Pancreas (tissue), 10 donors: ENCODE data around the gene FIGLA. TPM values are rescaled to one million over a fixed set of nuclear protein-coding genes. Genes with fewer than 3 reads are reported as not detected.

ENCODE experiments used
- ATAC-seq, 4 donors: fragments of 200-7000 bp; cut with Tn5 transposase; one replicate each; pipeline versions ENCODE4 v1.8.0 to v1.9.1; 2020; ENCODE audit warnings: mild to moderate bottlenecking in 4 of 4, moderate library complexity in 4 of 4
- DNase-seq, 6 donors: peaks; one replicate each; pipeline ENCODE4 v3.0.0-alpha.2; 2020
- FAIRE-seq: peaks from 2 replicates; lab custom pipeline; 2012; peaks lifted over from hg19 to GRCh38; lab: Jason Lieb, UNC
- H3K27ac ChIP-seq, 4 donors: fragments of 200-600 bp; sonication (generic); 1 replicate in 3 of 4; 2 replicates in 1 of 4; pipeline versions ENCODE4 v1.5.0 to v1.8.0; 2020
- H3K27me3 ChIP-seq, 4 donors: fragments of 200-600 bp; one replicate each; pipeline ENCODE4 v1.8.0; 2021
- H3K36me3 ChIP-seq, 3 donors: fragments of 200-600 bp; sonication (generic) in 1 of 3; one replicate each; pipeline versions ENCODE4 v1.5.0 to v1.8.0; 2020 to 2021
- H3K4me1 ChIP-seq, 3 donors: fragments of 200-600 bp; one replicate each; pipeline ENCODE4 v1.8.0; 2021
- H3K4me3 ChIP-seq, 4 donors: fragments of 200-600 bp; sonication (generic) in 2 of 4; one replicate each; pipeline versions ENCODE4 v1.5.0 to v1.8.0; 2020 to 2021
- H3K9me3 ChIP-seq, 4 donors: fragments of 200-600 bp; one replicate each; pipeline ENCODE4 v1.8.0; 2021
- WGBS, 2 donors: extraction: QIAGEN DNeasy Blood & Tissue Kit; methylation state at CpG; one replicate each; pipeline ENCODE4 v1.1.7; 2013; 5-methylcytosine and 5-hydroxymethylcytosine counted together
- intact Hi-C, 3 donors: fragments of 100-400 bp; cut with DNase I; formaldehyde crosslinking; loops; one replicate each; pipeline versions ENCODE4 v1.11.1 to v1.14.2; 2022
- polyA plus RNA-seq, 2 donors: library from polyadenylated mRNA; stranded (reverse); fragments of 200-250 nt; gene quantifications; one replicate each; pipeline ENCODE4 v1.2.3, GENCODE V29; 2013
- total RNA-seq, 6 donors: library from RNA; stranded (reverse); fragmentation: NEBNext Ultra II Directional in 4 of 6; extraction: Animal tissue kit (Norgen Biotek cat#: 25700) in 4 of 6; gene quantifications; one replicate each; pipeline versions ENCODE4 v1.2.1 to v1.2.4, GENCODE V29; 2021 to 2023
- TF ChIP-seq, protein P1 (sequence below), 4 donors: fragments of 200-600 bp; sonication (generic) in 3 of 4; IDR thresholded peaks; one replicate each; pipeline versions ENCODE4 v1.5.0 to v1.8.0; 2021; ENCODE audit warnings: antibody characterized with exemption in 4 of 4
- donor health status: healthy with polysubstance abuse.
- donor health status: DM: no; HTN: no; CAD: no; lungs with moderate emphysema.
- donor health status: DM: no; HTN: no; CAD: no.
- donor health status: control.
- donor health status: control.
- donor health status: Bipolar disorder and iron deficiency.
- donor health status: DM: yes; HTN: yes; CAD: no.
- donor health status: DM: no; HTN: no; CAD: no.
- donor health status: DM: no; HTN: no; CAD: no.
- donor health status: DM: yes; HTN: yes; CAD: no.

The FIGLA gene
- total and polyA plus RNA-seq, 8 donors: 0.83 to 1.1 TPM; not detected in 6

DNA sequence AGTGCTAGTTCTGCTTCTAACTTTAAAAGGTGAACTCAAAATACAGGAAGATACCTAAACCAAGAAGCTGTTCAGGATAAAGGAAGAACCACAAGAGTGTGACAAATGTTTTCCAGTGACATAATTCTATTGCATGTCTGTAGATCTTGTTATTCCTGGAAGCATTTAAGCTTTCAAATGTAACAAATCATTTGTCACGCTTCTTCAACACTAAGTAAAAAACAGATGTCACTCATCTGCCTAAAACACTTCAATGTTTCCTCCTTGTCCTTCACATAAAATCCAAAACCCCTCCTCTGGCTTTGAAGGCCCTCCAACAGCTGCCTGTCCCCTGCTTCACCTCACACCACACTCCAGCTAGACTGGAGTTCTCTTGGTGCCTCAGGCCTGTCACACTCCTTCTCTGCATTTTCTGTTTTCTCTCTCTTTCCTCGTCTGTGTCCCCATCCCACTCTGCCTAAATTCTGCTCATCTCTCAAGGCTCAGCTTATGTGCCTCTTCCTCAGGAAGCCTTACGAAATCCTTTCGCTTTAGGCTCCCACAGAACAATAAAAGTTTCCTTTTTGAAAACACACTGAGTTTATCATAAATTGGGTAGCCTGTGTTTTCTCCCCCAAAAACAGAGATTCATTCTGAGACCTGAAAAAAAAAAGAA is 36.4 kb upstream of the FIGLA start:
- no peak overlapping the region for H3K27ac ChIP-seq
- no peak for DNase-seq
- H3K36me3 ChIP-seq: no peaks in the 10 kb centered on the region
- H3K4me3 ChIP-seq: no peak overlapping the region
- 77 to 84% methylated on average over 4 of the region's 4 CpGs for WGBS, 2 donors
- FAIRE-seq: no peak
- ATAC-seq: no peak
- TF ChIP-seq, protein P1, sequence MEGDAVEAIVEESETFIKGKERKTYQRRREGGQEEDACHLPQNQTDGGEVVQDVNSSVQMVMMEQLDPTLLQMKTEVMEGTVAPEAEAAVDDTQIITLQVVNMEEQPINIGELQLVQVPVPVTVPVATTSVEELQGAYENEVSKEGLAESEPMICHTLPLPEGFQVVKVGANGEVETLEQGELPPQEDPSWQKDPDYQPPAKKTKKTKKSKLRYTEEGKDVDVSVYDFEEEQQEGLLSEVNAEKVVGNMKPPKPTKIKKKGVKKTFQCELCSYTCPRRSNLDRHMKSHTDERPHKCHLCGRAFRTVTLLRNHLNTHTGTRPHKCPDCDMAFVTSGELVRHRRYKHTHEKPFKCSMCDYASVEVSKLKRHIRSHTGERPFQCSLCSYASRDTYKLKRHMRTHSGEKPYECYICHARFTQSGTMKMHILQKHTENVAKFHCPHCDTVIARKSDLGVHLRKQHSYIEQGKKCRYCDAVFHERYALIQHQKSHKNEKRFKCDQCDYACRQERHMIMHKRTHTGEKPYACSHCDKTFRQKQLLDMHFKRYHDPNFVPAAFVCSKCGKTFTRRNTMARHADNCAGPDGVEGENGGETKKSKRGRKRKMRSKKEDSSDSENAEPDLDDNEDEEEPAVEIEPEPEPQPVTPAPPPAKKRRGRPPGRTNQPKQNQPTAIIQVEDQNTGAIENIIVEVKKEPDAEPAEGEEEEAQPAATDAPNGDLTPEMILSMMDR (IDR thresholded peaks at IDR 0.05): no peak
- intact Hi-C loops: no loop called here
- H3K27me3 ChIP-seq: no peaks in the 10 kb centered on the region
- H3K4me1 ChIP-seq: no peaks in the 10 kb centered on the region
- no peaks in the 10 kb centered on the region for H3K9me3 ChIP-seq

DNA sequence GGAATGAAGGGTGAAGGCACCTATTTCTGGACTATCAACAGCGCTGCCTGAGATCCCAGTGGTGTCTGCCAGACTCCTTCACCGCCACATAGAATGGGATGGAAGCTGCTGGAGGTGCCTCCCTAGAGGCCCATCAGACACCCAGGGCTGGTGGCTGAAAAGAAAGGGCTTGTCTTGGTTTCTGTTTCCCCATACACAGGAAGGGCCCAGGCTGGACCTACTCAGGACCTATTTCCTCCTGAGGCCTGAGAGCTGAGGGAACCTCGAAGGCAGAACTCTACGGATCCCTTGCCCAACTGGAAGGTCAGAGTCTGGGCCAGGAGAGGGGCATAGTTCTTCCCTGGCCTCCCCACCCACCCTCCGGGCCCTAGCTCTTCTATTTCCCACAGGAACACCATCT is 32.8 kb upstream of the FIGLA start:
- no peak for FAIRE-seq
- H3K4me1 ChIP-seq: no peaks in the 10 kb centered on the region
- no peak for DNase-seq
- no peak for ATAC-seq
- intact Hi-C loops: no loop called here
- H3K9me3 ChIP-seq: no peaks in the 10 kb centered on the region
- no peaks in the 10 kb centered on the region for H3K27me3 ChIP-seq
- 83 to 91% methylated on average over 5 of the region's 5 CpGs for WGBS, 2 donors
- H3K27ac ChIP-seq: no peak overlapping the region
- no peak overlapping the region for H3K4me3 ChIP-seq
- no peaks in the 10 kb centered on the region for H3K36me3 ChIP-seq
- TF ChIP-seq, protein P1 (IDR thresholded peaks at IDR 0.05): no peak

DNA sequence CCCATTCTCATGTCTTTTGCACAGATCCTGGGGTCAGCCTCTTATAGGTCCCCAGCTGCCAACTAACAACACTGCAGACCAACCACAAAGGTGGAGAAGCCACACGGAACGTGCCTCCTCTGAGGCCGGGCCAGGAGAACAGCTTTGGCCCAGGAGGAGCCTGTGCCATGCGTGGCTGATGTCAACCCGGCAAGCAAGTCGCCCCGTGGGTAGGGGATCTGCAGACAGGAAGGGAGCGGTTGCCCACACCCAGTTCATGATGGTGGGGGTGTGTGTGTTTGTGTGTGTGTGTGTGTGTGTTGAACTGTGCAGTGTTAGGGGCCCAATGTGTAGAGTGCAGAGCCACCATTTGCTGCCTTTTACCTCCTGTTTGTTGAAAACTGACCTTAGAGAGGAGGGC is 32.4 kb upstream of the FIGLA start:
- no peak overlapping the region for H3K4me3 ChIP-seq
- 76 to 90% methylated on average over 8 of the region's 8 CpGs for WGBS, 2 donors
- no peaks in the 10 kb centered on the region for H3K4me1 ChIP-seq
- TF ChIP-seq, protein P1 (IDR thresholded peaks at IDR 0.05): no peak
- DNase-seq (no peak), FAIRE-seq (no peak), ATAC-seq (no peak)
- H3K36me3 ChIP-seq: no peaks in the 10 kb centered on the region
- no peaks in the 10 kb centered on the region for H3K9me3 ChIP-seq
- no peaks in the 10 kb centered on the region for H3K27me3 ChIP-seq
- intact Hi-C loops: no loop called here
- H3K27ac ChIP-seq: no peak overlapping the region

DNA sequence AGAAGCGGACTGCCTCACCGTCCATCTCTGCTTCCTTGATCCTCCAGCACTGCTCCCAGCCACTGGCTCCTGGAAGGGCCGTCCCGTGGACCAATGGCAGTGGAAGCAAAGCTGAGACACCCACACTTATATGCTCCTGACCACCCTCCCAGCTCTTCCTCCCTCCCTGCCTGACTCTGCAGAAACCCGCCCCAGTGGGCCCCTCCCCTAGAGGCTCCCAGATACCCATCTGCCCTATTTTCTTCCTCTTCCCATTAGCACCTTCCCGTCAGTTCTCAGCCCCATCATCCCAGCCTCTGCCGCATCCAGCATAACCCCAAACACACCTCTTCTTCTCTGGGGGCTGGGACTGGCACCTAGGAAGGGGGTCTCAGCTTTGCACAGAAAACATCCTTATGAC is 30.1 kb upstream of the FIGLA start, which contains the start of gene CLEC4F:
Gene CLEC4F (minus strand): TSS at position 101 of the 400 bp plus-strand sequence. CDS start 76 bp downstream, at position 25.
- intact Hi-C loops: no loop called here
- ATAC-seq: no peak

More for the DNA sequence above, 30.1 kb upstream of the FIGLA start, which contains the start of gene CLEC4F:
- no peaks in the 10 kb centered on the region for H3K27me3 ChIP-seq
- FAIRE-seq (no peak), DNase-seq (no peak)
- H3K36me3 ChIP-seq: no peaks in the 10 kb centered on the region
- no peaks in the 10 kb centered on the region for H3K4me1 ChIP-seq
- no peak within 1 kb of the TSS for H3K4me3 ChIP-seq
- 81 to 83% methylated on average over 7 of the region's 7 CpGs for WGBS, 2 donors
- TF ChIP-seq, protein P1 (IDR thresholded peaks at IDR 0.05): no peak
- H3K9me3 ChIP-seq: no peaks in the 10 kb centered on the region
- no peak within 1 kb of the TSS for H3K27ac ChIP-seq
